ENCODE results near the gene PRDM1. TPM values are rescaled to one million over a fixed set of nuclear protein-coding genes. Genes with fewer than 3 reads are reported as not detected.

Gene PRDM1
- total RNA-seq, 4 donors from 2014 or later = 1.6 to 2.4 (median 1.9) TPM

DNA sequence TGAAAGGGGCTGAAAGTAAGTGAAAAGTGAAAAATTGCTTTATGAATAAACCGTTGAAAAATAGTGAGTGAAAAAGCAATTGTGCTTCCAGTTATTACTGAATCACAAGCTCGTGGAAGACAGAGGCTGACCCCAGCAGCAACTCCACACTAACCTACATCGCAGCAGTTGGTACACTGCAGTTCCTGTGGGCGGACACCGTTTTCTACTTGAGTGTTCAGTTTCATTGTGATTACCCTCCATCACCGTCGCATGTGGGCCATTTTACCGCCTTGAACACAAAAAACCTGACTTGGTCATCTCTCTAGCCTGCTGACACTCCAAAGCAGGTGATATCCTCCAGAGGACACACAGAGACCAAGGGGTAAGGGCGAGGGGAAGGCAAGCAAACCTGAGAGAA lies 28.4 kb downstream of the PRDM1 start:
- Histone ChIP-seq H3K27ac (no peak overlapping the region), H3K9me3 (no peaks in the 10 kb centered on the region), H3K4me3 (no peak overlapping the region), H3K36me3 (no peaks in the 10 kb centered on the region), H3K4me1 (peaks cover 0 to 3% of the 10 kb centered on the region in 2 donors), H3K27me3 (no peaks in the 10 kb centered on the region)
- intact Hi-C loops (cut with DNase I; ENCODE audit: low total_unique reads) (no loop called here), in situ Hi-C loops (cut with MboI; ENCODE audit: low sequenced_read_pairs in 4 of 4) (no loop called here)
- TF ChIP-seq, protein P1, sequence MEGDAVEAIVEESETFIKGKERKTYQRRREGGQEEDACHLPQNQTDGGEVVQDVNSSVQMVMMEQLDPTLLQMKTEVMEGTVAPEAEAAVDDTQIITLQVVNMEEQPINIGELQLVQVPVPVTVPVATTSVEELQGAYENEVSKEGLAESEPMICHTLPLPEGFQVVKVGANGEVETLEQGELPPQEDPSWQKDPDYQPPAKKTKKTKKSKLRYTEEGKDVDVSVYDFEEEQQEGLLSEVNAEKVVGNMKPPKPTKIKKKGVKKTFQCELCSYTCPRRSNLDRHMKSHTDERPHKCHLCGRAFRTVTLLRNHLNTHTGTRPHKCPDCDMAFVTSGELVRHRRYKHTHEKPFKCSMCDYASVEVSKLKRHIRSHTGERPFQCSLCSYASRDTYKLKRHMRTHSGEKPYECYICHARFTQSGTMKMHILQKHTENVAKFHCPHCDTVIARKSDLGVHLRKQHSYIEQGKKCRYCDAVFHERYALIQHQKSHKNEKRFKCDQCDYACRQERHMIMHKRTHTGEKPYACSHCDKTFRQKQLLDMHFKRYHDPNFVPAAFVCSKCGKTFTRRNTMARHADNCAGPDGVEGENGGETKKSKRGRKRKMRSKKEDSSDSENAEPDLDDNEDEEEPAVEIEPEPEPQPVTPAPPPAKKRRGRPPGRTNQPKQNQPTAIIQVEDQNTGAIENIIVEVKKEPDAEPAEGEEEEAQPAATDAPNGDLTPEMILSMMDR (IDR thresholded peaks at IDR 0.05 in 4 of 5, conservative IDR thresholded peaks at IDR 0.05 in 1 of 5) = no peak
- TF ChIP-seq POLR2A (IDR thresholded peaks at IDR 0.05) = no peak
- ATAC-seq = no peak
- no peak for DNase-seq

DNA sequence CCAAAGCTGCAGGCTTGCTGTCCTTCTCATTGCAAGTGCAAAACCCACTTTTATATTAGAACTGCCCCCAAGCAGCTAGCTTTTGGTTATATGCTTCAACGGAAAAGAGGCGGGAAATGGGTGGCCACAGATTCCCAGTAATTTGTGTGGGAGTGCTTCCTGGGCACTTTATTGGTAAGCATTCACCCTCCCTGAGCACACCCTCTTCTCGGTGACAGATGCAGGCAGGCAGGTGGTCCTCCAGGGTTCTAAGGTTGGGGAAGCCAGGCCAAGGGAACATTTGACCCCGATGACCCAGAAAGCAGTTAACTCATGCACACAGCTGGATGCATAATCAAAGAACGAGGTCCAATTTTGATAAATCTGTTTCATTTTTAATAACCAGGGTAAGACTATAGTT lies 29.1 kb downstream of the PRDM1 start:
- in situ Hi-C loops (cut with MboI; ENCODE audit: low sequenced_read_pairs in 4 of 4) (no loop called here), intact Hi-C loops (cut with DNase I; ENCODE audit: low total_unique reads) (no loop called here)
- no peaks in the 10 kb centered on the region for H3K27me3 ChIP-seq
- H3K4me3 ChIP-seq = no peak overlapping the region
- ATAC-seq (no peak), DNase-seq (no peak)
- no peak overlapping the region for H3K27ac ChIP-seq
- H3K9me3 ChIP-seq = no peaks in the 10 kb centered on the region
- TF ChIP-seq, protein P1 (IDR thresholded peaks at IDR 0.05 in 4 of 5, conservative IDR thresholded peaks at IDR 0.05 in 1 of 5) = no peak
- TF ChIP-seq POLR2A (IDR thresholded peaks at IDR 0.05) = no peak
- peaks cover 0 to 3% of the 10 kb centered on the region in 2 donors for H3K4me1 ChIP-seq
- H3K36me3 ChIP-seq = no peaks in the 10 kb centered on the region

DNA sequence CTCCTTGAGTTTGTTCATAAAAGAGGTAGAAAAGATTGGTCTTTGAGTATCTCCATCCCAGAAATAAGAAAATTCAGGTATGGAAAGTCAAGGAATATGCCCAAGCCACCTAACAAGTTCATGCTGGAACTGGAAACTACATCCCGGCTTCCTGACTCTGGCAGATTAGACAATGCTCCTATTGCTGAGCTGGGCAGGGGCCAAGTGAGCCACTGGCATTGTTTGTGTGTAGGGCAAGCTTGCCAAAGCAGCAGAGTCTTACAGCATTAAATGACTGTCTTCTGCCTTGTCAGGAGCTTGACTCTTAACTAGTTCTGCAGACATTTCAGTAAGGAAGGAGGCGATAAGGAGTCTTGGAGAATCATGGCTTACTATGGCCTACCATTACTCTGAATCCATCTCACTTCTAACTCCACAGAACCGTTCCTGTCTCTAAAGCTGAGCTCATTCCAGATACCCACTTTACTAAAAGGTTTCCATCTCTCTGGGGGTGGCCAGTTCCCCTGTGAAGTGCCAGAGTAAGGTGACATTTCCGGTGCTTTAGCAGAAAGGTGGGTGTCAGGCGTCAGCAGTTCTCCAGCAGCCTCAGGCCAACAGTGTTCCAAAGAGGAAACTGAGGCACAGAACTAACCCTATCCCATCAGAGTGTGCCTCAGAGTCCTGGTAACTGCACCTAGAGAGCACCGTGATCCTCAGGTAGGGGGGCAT lies 30.1 kb downstream of the PRDM1 start:
- no peaks in the 10 kb centered on the region for H3K27me3 ChIP-seq
- peaks cover 0 to 3% of the 10 kb centered on the region in 2 donors for H3K4me1 ChIP-seq
- intact Hi-C loops (cut with DNase I; ENCODE audit: low total_unique reads) (no loop called here), in situ Hi-C loops (cut with MboI; ENCODE audit: low sequenced_read_pairs in 4 of 4) (no loop called here)
- TF ChIP-seq, protein P1 (IDR thresholded peaks at IDR 0.05 in 4 of 5, conservative IDR thresholded peaks at IDR 0.05 in 1 of 5) = no peak
- no peak for TF ChIP-seq POLR2A (IDR thresholded peaks at IDR 0.05)
- DNase-seq (peak in 1 of 2 donors; percentile 52), ATAC-seq (peak; percentile 52 to 68)
- H3K4me3 ChIP-seq = no peak overlapping the region
- H3K27ac ChIP-seq = no peak overlapping the region
- no peaks in the 10 kb centered on the region for H3K9me3 ChIP-seq
- H3K36me3 ChIP-seq = no peaks in the 10 kb centered on the region

DNA sequence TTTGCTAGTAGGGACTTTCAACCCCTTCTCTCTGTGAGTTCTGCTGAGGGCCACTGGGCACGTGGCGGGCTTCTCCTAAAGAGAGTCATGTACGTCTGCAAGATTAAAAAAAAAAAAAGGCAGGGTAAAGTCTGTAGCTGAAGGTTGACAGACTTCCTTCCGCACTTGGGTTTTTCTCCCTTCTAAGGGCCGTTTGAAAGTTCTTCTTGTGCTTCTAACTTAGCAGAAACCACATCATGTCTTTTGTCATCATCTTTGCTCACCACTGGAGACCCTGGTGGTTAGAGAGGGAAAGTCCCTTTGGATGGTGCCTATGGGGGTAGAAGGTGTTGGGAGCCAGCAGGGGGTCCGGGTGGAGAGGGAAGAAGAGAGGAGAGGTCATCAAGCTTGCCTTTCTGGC lies 31.4 kb downstream of the PRDM1 start:
- TF ChIP-seq, protein P1 (IDR thresholded peaks at IDR 0.05 in 4 of 5, conservative IDR thresholded peaks at IDR 0.05 in 1 of 5) = no peak
- no peak for TF ChIP-seq POLR2A (IDR thresholded peaks at IDR 0.05)
- H3K4me1 ChIP-seq = peaks cover 0 to 3% of the 10 kb centered on the region in 2 donors
- intact Hi-C loops (cut with DNase I; ENCODE audit: low total_unique reads) = no loop called here
- H3K27ac ChIP-seq = no peak overlapping the region
- DNase-seq (no peak), ATAC-seq (no peak)
- no peaks in the 10 kb centered on the region for H3K9me3 ChIP-seq
- no peaks in the 10 kb centered on the region for H3K27me3 ChIP-seq
- in situ Hi-C loops (cut with MboI; ENCODE audit: low sequenced_read_pairs in 4 of 4) = no loop called here
- H3K36me3 ChIP-seq = no peaks in the 10 kb centered on the region
- H3K4me3 ChIP-seq = no peak overlapping the region

All from gastrocnemius medialis (tissue), 4 donors.